Activated CD4-positive, alpha-beta memory T cell treated with anti-CD3 and anti-CD28 coated beads, Interleukin-2, amount 10 ng/mL, durations not matched to agents 7 days and 5 days (primary cell): Measurements from ENCODE around the gene FSTL4. TPM values are rescaled to one million over a fixed set of nuclear protein-coding genes. Genes with fewer than 3 reads are reported as not detected.

Experiments
- CTCF ChIA-PET: fragments of 350-600 bp; sonication (Branson Sonifier 250); formaldehyde crosslinking; loops from one replicate; lab custom pipeline; 2021; ENCODE audit warnings: antibody characterized with exemption, inconsistent platforms; lab: Charles Lee
- POLR2A ChIA-PET: fragments of 350-600 bp; sonication (Branson Sonifier 250); formaldehyde crosslinking; loops from one replicate; lab custom pipeline; 2021; ENCODE audit warnings: antibody characterized with exemption; lab: Charles Lee
- DNase-seq: peaks from one replicate; pipeline ENCODE4 v3.0.0-alpha.2; 2020
- H3K27ac Mint-ChIP-seq: one replicate; pipeline ENCODE4 v1.8.0; 2021; ENCODE audit warnings: mild to moderate bottlenecking, mixed read lengths
- H3K27me3 Mint-ChIP-seq: one replicate; pipeline ENCODE4 v1.8.0; 2021; ENCODE audit warnings: mixed read lengths
- H3K36me3 Mint-ChIP-seq: one replicate; pipeline ENCODE4 v1.8.0; 2021; ENCODE audit warnings: low read depth, mixed read lengths
- H3K4me1 Mint-ChIP-seq: one replicate; pipeline ENCODE4 v1.8.0; 2021; ENCODE audit warnings: mixed read lengths
- H3K4me3 Mint-ChIP-seq: one replicate; pipeline ENCODE4 v1.8.0; 2021; ENCODE audit warnings: mild to moderate bottlenecking, mixed read lengths
- H3K9me3 Mint-ChIP-seq: one replicate; pipeline ENCODE4 v1.8.0; 2021; ENCODE audit warnings: mixed read lengths
- total RNA-seq, 2 experiments: library from RNA; stranded (reverse); gene quantifications; one replicate each; pipeline ENCODE4 v1.2.3, GENCODE V29; 2021

Gene FSTL4
- total RNA-seq, 2 experiments from 2014 or later = not detected

GRCh38 chr5:133347039-133347438, 265.3 kb downstream of the FSTL4 start:
- Mint-ChIP-seq H3K27ac (no peak overlapping the region), H3K27me3 (peaks cover 24% of the 10 kb centered on the region), H3K4me3 (no peak overlapping the region), H3K36me3 (no peaks in the 10 kb centered on the region), H3K9me3 (no peaks in the 10 kb centered on the region), H3K4me1 (no peaks in the 10 kb centered on the region)
- POLR2A ChIA-PET = no interaction called here
- no peak for DNase-seq
- CTCF ChIA-PET = no interaction called here

- Mint-ChIP-seq H3K27me3 (peaks cover 20% of the 10 kb centered on the region), H3K27ac (no peak overlapping the region), H3K4me3 (no peak overlapping the region), H3K9me3 (no peaks in the 10 kb centered on the region), H3K4me1 (no peaks in the 10 kb centered on the region), H3K36me3 (no peaks in the 10 kb centered on the region)
- ChIA-PET POLR2A (no interaction called here), CTCF (no interaction called here)
- DNase-seq = no peak
Measured at GRCh38 chr5:133344266-133344665, 268.1 kb downstream of the FSTL4 start.

GRCh38 chr5:133343196-133343595, 269.1 kb downstream of the FSTL4 start:
- ChIA-PET POLR2A (no interaction called here), CTCF (no interaction called here)
- H3K4me3 Mint-ChIP-seq = no peak overlapping the region
- no peak overlapping the region for H3K27ac Mint-ChIP-seq
- no peak for DNase-seq
- H3K4me1 Mint-ChIP-seq = no peaks in the 10 kb centered on the region
- no peaks in the 10 kb centered on the region for H3K36me3 Mint-ChIP-seq
- H3K27me3 Mint-ChIP-seq = peaks cover 17% of the 10 kb centered on the region
- no peaks in the 10 kb centered on the region for H3K9me3 Mint-ChIP-seq

- H3K4me1 Mint-ChIP-seq = no peaks in the 10 kb centered on the region
- CTCF ChIA-PET = no interaction called here
- no peak overlapping the region for H3K27ac Mint-ChIP-seq
- no peaks in the 10 kb centered on the region for H3K36me3 Mint-ChIP-seq
- no peaks in the 10 kb centered on the region for H3K9me3 Mint-ChIP-seq
- H3K4me3 Mint-ChIP-seq = no peak overlapping the region
- POLR2A ChIA-PET = no interaction called here
- H3K27me3 Mint-ChIP-seq = peaks cover 13% of the 10 kb centered on the region
- no peak for DNase-seq
Measured at GRCh38 chr5:133341915-133342710, 270.2 kb downstream of the FSTL4 start.

- Mint-ChIP-seq H3K4me3 (no peak overlapping the region), H3K27ac (no peak overlapping the region), H3K36me3 (no peaks in the 10 kb centered on the region), H3K27me3 (peaks cover 6% of the 10 kb centered on the region), H3K9me3 (no peaks in the 10 kb centered on the region), H3K4me1 (no peaks in the 10 kb centered on the region)
- CTCF ChIA-PET = no interaction called here
- POLR2A ChIA-PET = no interaction called here
- no peak for DNase-seq
Measured at GRCh38 chr5:133341296-133341695, 271.0 kb downstream of the FSTL4 start.

- Mint-ChIP-seq H3K4me1 (peaks cover under 1% of the 10 kb centered on the region), H3K4me3 (no peak overlapping the region), H3K9me3 (no peaks in the 10 kb centered on the region), H3K27me3 (peaks cover 4% of the 10 kb centered on the region), H3K36me3 (no peaks in the 10 kb centered on the region), H3K27ac (no peak overlapping the region)
- POLR2A ChIA-PET = no interaction called here
- CTCF ChIA-PET = no interaction called here
- DNase-seq = no peak
Measured at GRCh38 chr5:133340822-133341221, 271.5 kb downstream of the FSTL4 start.

GRCh38 chr5:133340002-133340755, 272.2 kb downstream of the FSTL4 start:
- POLR2A ChIA-PET = no interaction called here
- Mint-ChIP-seq H3K27ac (no peak overlapping the region), H3K4me3 (no peak overlapping the region), H3K4me1 (peaks cover 1% of the 10 kb centered on the region), H3K36me3 (no peaks in the 10 kb centered on the region), H3K9me3 (no peaks in the 10 kb centered on the region), H3K27me3 (peaks cover under 1% of the 10 kb centered on the region)
- DNase-seq = no peak
- CTCF ChIA-PET = no interaction called here

GRCh38 chr5:133338504-133339355, 273.6 kb downstream of the FSTL4 start:
- CTCF ChIA-PET = no interaction called here
- H3K4me1 Mint-ChIP-seq = peaks cover 1% of the 10 kb centered on the region

GRCh38 chr5:133337795-133338445, 274.4 kb downstream of the FSTL4 start:
- H3K4me3 Mint-ChIP-seq = no peak overlapping the region
- ChIA-PET CTCF (no interaction called here), POLR2A (no interaction called here)
- no peaks in the 10 kb centered on the region for H3K9me3 Mint-ChIP-seq
- H3K27me3 Mint-ChIP-seq = no peaks in the 10 kb centered on the region
- no peak for DNase-seq
- peaks cover 4% of the 10 kb centered on the region for H3K4me1 Mint-ChIP-seq
- H3K36me3 Mint-ChIP-seq = no peaks in the 10 kb centered on the region
- H3K27ac Mint-ChIP-seq = no peak overlapping the region

More at GRCh38 chr5:133338504-133339355, 273.6 kb downstream of the FSTL4 start:
- no peaks in the 10 kb centered on the region for H3K27me3 Mint-ChIP-seq
- H3K27ac Mint-ChIP-seq = no peak overlapping the region
- DNase-seq = no peak
- no peak overlapping the region for H3K4me3 Mint-ChIP-seq
- H3K36me3 Mint-ChIP-seq = no peaks in the 10 kb centered on the region
- H3K9me3 Mint-ChIP-seq = no peaks in the 10 kb centered on the region
- POLR2A ChIA-PET = no interaction called here

- DNase-seq = no peak
- H3K27me3 Mint-ChIP-seq = no peaks in the 10 kb centered on the region
- H3K4me3 Mint-ChIP-seq = no peak overlapping the region
- H3K36me3 Mint-ChIP-seq = no peaks in the 10 kb centered on the region
- ChIA-PET POLR2A (no interaction called here), CTCF (no interaction called here)
- peaks cover 12% of the 10 kb centered on the region for H3K4me1 Mint-ChIP-seq
- no peak overlapping the region for H3K27ac Mint-ChIP-seq
- H3K9me3 Mint-ChIP-seq = no peaks in the 10 kb centered on the region
Measured at GRCh38 chr5:133336969-133337410, 275.4 kb downstream of the FSTL4 start.

- Mint-ChIP-seq H3K27ac (no peak overlapping the region), H3K27me3 (no peaks in the 10 kb centered on the region), H3K4me1 (peaks cover 16% of the 10 kb centered on the region), H3K36me3 (no peaks in the 10 kb centered on the region), H3K4me3 (no peak overlapping the region), H3K9me3 (no peaks in the 10 kb centered on the region)
- DNase-seq = no peak
- POLR2A ChIA-PET = no interaction called here
- CTCF ChIA-PET = no interaction called here
Measured at GRCh38 chr5:133336121-133336968, 276.0 kb downstream of the FSTL4 start.
